ENCODE data around the gene SLC25A26. TPM values are rescaled to one million over a fixed set of nuclear protein-coding genes. Genes with fewer than 3 reads are reported as not detected.
"Not testable (repeated sequence)": the region's sequence is repeated elsewhere in the genome, so short reads cannot be mapped to it uniquely, and the experiment has no call there.

The SLC25A26 gene
- total RNA-seq, 3 donors from 2014 or later: 19.3 to 31.4 (median 31.1) TPM

DNA sequence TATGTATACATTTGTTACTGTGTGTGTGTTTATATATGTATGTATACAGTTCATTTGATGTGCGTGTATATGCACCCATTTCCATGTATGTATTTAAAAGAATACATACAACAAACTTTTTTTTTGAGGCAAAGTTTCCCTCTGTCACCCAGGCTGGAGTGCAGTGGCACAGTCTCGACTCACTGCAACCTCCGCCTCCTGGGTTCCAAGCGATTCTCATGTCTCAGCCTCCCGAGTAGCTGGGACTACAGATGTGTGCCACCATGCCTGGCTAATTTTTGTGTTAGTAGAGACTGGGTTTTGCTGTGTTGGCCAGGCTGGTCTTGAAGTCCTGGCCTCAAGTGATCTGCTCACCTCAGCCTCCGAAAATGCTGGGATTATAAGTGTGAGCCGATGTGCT, 78.3 kb downstream of the SLC25A26 start:
- H3K36me3 Mint-ChIP-seq (ENCODE audit: insufficient read depth); H3K27me3 Mint-ChIP-seq (ENCODE audit: low read depth); DNase-seq; H3K9me3 Mint-ChIP-seq; H3K4me3 Mint-ChIP-seq; ATAC-seq: not testable (repeated sequence)
- peaks cover 64% of the 10 kb centered on the region for H3K4me1 Mint-ChIP-seq (ENCODE audit: low read depth)

DNA sequence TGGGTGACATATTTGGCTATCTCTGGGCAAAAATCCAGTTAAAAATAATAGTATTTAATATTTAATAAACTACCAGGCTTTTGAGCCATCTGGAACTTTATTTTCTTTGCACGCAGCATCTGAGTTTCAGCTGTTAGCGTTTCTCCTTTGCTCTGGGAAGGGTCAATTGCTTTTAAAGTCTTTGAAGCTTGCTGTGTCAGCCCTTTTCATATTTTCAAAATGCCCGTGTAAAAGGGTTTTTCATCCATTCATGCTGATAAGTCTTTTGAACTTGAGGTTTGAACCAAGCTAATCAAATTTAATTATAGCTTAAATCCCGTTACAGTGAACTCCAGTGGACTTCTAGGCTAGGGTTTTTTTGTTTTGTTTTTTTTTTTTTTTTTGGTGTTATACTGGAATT, 79.1 kb downstream of the SLC25A26 start:
- peaks cover 69% of the 10 kb centered on the region for H3K4me1 Mint-ChIP-seq (ENCODE audit: low read depth)

GRCh38 chr3:66302288-66302687, 81.5 kb downstream of the SLC25A26 start:
- Mint-ChIP-seq H3K36me3 (ENCODE audit: insufficient read depth) (peaks cover 24% of the 10 kb centered on the region), H3K4me3 (peak overlapping the region; percentile 30), H3K27me3 (ENCODE audit: low read depth) (no peaks in the 10 kb centered on the region), H3K4me1 (ENCODE audit: low read depth) (peaks cover 68% of the 10 kb centered on the region), H3K9me3 (no peaks in the 10 kb centered on the region)
- DNase-seq: no peak
- ATAC-seq: peak; percentile 83 to 84

More for the DNA sequence above, 79.1 kb downstream of the SLC25A26 start:
- DNase-seq (no peak), ATAC-seq (no peak)
- no peaks in the 10 kb centered on the region for H3K9me3 Mint-ChIP-seq
- H3K27me3 Mint-ChIP-seq (ENCODE audit: low read depth): no peaks in the 10 kb centered on the region
- no peak overlapping the region for H3K4me3 Mint-ChIP-seq
- peaks cover 7% of the 10 kb centered on the region for H3K36me3 Mint-ChIP-seq (ENCODE audit: insufficient read depth)

GRCh38 chr3:66303491-66303901, 82.7 kb downstream of the SLC25A26 start:
- no peaks in the 10 kb centered on the region for H3K9me3 Mint-ChIP-seq
- H3K4me3 Mint-ChIP-seq: peak overlapping the region; percentile 5
- DNase-seq: peak; percentile 35
- peak; percentile 64 to 73 for ATAC-seq
- peaks cover 20% of the 10 kb centered on the region for H3K36me3 Mint-ChIP-seq (ENCODE audit: insufficient read depth)
- peaks cover 56% of the 10 kb centered on the region for H3K4me1 Mint-ChIP-seq (ENCODE audit: low read depth)
- no peaks in the 10 kb centered on the region for H3K27me3 Mint-ChIP-seq (ENCODE audit: low read depth)

DNA sequence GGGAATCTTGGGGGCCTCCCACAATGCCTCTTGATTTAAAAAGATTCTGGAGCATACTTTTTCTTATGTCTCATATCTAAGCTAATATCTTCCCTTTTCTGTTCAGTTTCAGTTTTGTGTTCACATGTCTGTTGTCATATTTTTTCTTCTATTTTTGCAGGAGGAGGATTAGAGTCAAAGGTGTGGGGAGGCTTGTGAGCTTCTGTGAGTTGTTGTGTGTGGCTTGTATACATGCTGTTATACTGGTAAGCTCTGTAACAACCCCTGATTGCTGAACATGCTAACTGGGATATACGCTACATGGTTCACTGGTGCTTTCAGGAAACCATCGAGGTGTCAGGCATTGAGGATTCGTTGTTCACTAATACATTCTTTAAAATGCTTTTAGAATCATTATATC, 83.5 kb downstream of the SLC25A26 start:
- Mint-ChIP-seq H3K4me1 (ENCODE audit: low read depth) (peaks cover 51% of the 10 kb centered on the region), H3K9me3 (no peaks in the 10 kb centered on the region), H3K27me3 (ENCODE audit: low read depth) (no peaks in the 10 kb centered on the region), H3K4me3 (peak overlapping the region; percentile 5), H3K36me3 (ENCODE audit: insufficient read depth) (peaks cover 20% of the 10 kb centered on the region)
- ATAC-seq (no peak), DNase-seq (no peak)

- peaks cover 39% of the 10 kb centered on the region for H3K4me1 Mint-ChIP-seq (ENCODE audit: low read depth)
- ATAC-seq; H3K9me3 Mint-ChIP-seq; H3K4me3 Mint-ChIP-seq; H3K27me3 Mint-ChIP-seq (ENCODE audit: low read depth); DNase-seq: not testable (repeated sequence)
- H3K36me3 Mint-ChIP-seq (ENCODE audit: insufficient read depth): peaks cover 18% of the 10 kb centered on the region
Observed at GRCh38 chr3:66306086-66306485, 85.3 kb downstream of the SLC25A26 start.

DNA sequence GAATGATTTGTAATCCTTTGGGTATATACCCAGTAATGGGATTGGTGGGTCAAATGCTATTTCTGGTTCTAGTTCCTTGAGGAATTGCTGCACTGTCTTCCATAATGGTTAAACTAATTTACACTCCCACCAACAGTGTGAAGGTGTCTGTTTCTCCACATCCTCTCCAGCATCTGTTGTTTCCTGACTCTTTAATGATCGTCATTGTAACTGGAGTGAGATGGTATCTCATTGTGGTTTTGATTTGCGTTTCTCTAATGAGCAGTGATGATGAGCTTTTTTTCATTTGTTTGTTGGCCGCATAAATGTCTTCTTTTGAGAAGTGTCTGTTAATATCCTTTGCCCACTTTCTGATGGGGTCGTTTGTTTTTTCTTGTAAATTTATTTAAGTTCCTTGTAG, 86.2 kb downstream of the SLC25A26 start:
- Mint-ChIP-seq H3K36me3 (ENCODE audit: insufficient read depth) (peaks cover 18% of the 10 kb centered on the region), H3K4me3 (peak overlapping the region; percentile 17), H3K4me1 (ENCODE audit: low read depth) (peaks cover 32% of the 10 kb centered on the region)
- DNase-seq; H3K9me3 Mint-ChIP-seq; ATAC-seq; H3K27me3 Mint-ChIP-seq (ENCODE audit: low read depth): not testable (repeated sequence)

GRCh38 chr3:66312039-66312438, 91.2 kb downstream of the SLC25A26 start:
- Mint-ChIP-seq H3K27me3 (ENCODE audit: low read depth) (no peaks in the 10 kb centered on the region), H3K4me1 (ENCODE audit: low read depth) (peaks cover 39% of the 10 kb centered on the region), H3K9me3 (peaks cover 32% of the 10 kb centered on the region), H3K4me3 (no peak overlapping the region), H3K36me3 (ENCODE audit: insufficient read depth) (peaks cover 21% of the 10 kb centered on the region)
- no peak for DNase-seq
- ATAC-seq: no peak

GRCh38 chr3:66314455-66314854, 93.7 kb downstream of the SLC25A26 start:
- Mint-ChIP-seq H3K4me1 (ENCODE audit: low read depth) (peaks cover 41% of the 10 kb centered on the region), H3K4me3 (no peak overlapping the region), H3K27me3 (ENCODE audit: low read depth) (no peaks in the 10 kb centered on the region), H3K36me3 (ENCODE audit: insufficient read depth) (peaks cover 27% of the 10 kb centered on the region), H3K9me3 (peaks cover 32% of the 10 kb centered on the region)
- no peak for ATAC-seq
- no peak for DNase-seq

DNA sequence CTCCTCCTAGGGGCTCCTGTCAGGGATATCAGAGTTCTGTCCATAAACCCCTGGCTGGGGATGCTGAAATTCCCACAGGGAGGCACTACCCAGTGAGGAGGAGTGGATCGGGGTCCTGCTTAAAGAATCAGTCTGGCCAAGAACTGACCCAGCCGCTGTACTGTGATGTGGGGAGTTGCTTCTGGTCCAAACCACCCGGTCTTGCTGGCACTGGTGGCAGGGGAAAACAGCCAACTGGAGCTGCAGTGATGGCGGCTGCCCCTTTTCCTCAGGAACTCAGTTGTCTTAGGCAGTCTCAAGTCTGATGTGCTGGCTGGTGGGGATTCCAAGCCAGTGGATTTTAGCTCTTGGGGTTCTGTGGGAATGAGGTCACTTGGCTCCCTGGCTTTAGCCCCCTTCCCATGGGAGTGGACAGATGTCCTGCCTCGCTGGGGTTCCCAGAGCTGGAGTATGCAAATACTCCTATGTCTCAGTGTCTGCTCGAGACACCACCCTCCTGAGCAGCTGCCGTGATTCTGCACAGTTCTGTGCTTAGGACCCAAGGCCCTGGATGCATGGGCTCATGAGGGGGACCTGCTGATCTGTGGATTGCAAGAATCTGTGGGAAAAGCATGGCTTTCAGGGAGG, 97.1 kb downstream of the SLC25A26 start:
- no peak for ATAC-seq
- peaks cover 45% of the 10 kb centered on the region for H3K4me1 Mint-ChIP-seq (ENCODE audit: low read depth)
- H3K4me3 Mint-ChIP-seq: no peak overlapping the region
- H3K9me3 Mint-ChIP-seq: peaks cover 28% of the 10 kb centered on the region
- no peak for DNase-seq
- H3K36me3 Mint-ChIP-seq (ENCODE audit: insufficient read depth): peaks cover 31% of the 10 kb centered on the region
- no peaks in the 10 kb centered on the region for H3K27me3 Mint-ChIP-seq (ENCODE audit: low read depth)

DNA sequence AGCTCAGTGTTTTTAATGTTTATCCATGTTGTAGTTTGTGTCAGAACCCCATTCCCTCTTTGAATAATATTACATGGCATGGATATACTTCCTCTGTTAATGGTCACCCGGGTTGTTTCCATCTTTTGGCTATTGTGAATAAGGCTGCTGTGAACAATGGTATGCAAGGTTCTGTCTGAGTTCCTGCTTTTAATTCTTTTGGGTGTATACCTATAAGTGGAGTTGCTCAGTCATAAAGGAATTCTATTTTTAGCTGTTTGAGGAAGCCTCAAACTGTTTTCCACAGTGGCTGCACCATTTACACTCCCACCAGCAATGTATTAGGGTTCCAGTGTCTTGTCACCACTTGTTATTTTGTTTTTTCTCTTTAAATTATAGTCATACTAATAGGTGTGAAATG, 99.6 kb downstream of the SLC25A26 start:
- Mint-ChIP-seq H3K4me3 (no peak overlapping the region), H3K27me3 (ENCODE audit: low read depth) (no peaks in the 10 kb centered on the region), H3K36me3 (ENCODE audit: insufficient read depth) (peaks cover 26% of the 10 kb centered on the region), H3K9me3 (peaks cover 15% of the 10 kb centered on the region), H3K4me1 (ENCODE audit: low read depth) (peaks cover 29% of the 10 kb centered on the region)
- DNase-seq (no peak), ATAC-seq (no peak)

GRCh38 chr3:66322436-66322835, 101.6 kb downstream of the SLC25A26 start:
- ATAC-seq (no peak), DNase-seq (no peak)
- H3K27me3 Mint-ChIP-seq (ENCODE audit: low read depth): no peaks in the 10 kb centered on the region
- no peak overlapping the region for H3K4me3 Mint-ChIP-seq
- peaks cover 17% of the 10 kb centered on the region for H3K36me3 Mint-ChIP-seq (ENCODE audit: insufficient read depth)
- H3K9me3 Mint-ChIP-seq: no peaks in the 10 kb centered on the region
- H3K4me1 Mint-ChIP-seq (ENCODE audit: low read depth): peaks cover 16% of the 10 kb centered on the region

DNA sequence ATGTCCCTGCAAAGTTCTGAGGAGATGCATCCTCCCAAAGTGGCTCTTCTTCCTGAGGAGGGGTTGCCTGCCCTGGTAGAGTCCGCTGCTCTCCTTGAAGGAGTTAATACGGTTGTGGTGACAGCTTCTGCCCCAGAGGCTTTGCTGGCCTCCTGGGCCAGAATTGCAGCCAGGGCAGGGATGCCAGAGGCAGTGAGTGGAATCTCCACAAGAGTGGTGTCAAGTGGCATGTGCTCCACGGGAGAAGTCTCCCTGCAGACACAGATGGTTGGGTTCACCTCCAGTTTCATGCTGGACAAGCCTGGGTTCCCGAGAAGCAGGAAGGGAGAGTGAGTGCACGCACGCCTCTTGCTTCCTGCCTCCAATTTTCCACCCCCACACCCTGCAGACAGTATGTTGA, 105.5 kb downstream of the SLC25A26 start:
- DNase-seq: no peak
- ATAC-seq: no peak
- Mint-ChIP-seq H3K4me1 (ENCODE audit: low read depth) (peaks cover 13% of the 10 kb centered on the region), H3K4me3 (no peak overlapping the region), H3K9me3 (no peaks in the 10 kb centered on the region), H3K27me3 (ENCODE audit: low read depth) (no peaks in the 10 kb centered on the region), H3K36me3 (ENCODE audit: insufficient read depth) (peaks cover 12% of the 10 kb centered on the region)

DNA sequence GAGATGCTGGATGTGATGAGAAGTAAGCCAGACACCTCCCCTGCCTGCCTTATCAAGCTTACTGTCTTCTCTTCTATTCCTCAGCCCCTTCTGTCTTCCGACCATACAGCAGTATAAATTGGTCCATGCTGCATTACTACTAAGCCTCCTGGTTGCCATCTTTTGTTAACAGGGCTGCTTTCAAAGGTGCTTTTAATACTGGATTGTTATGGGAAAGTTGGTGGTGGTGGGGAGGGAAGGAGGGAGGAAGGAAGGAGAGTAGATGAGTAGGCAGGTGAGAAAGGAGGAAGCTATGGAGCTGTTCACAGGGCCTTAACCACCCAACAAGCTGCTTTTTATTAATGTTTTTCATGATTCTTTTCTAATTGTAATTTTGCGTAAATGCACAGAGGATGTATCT, 114.9 kb downstream of the SLC25A26 start:
- no peak for DNase-seq
- H3K4me1 Mint-ChIP-seq (ENCODE audit: low read depth): peaks cover 25% of the 10 kb centered on the region
- H3K36me3 Mint-ChIP-seq (ENCODE audit: insufficient read depth): peaks cover 6% of the 10 kb centered on the region
- no peak for ATAC-seq
- no peaks in the 10 kb centered on the region for H3K27me3 Mint-ChIP-seq (ENCODE audit: low read depth)
- H3K9me3 Mint-ChIP-seq: no peaks in the 10 kb centered on the region
- no peak overlapping the region for H3K4me3 Mint-ChIP-seq

DNA sequence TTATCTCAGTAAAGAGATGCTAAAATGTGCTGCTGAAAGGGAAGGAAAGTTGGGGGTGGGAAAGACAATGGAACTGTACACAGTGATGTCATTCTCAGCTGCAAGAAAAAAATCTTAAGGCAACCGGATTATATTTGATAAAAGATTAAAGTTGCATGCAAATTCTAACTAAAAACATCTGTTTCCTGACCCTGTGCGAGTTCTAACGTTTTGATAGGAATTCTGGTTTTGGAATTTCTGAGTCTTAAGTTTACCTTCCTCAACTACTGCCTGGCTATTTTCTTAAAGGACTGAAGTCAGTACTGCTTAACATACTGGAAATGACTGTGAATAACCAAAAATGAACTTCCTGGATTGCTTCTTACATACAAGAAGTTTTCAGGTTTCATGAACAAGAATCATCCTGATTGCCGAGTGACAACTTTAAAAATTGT, 115.5 kb downstream of the SLC25A26 start:
- H3K27me3 Mint-ChIP-seq (ENCODE audit: low read depth): no peaks in the 10 kb centered on the region
- H3K36me3 Mint-ChIP-seq (ENCODE audit: insufficient read depth): peaks cover 6% of the 10 kb centered on the region
- H3K4me3 Mint-ChIP-seq: no peak overlapping the region
- H3K4me1 Mint-ChIP-seq (ENCODE audit: low read depth): peaks cover 25% of the 10 kb centered on the region
- H3K9me3 Mint-ChIP-seq: no peaks in the 10 kb centered on the region
- DNase-seq: no peak
- no peak for ATAC-seq
